HEK293 (cell line): Measurements from ENCODE around the gene TMEM72.

Experiments used
- CTCF ChIA-PET: fragments of 350-600 bp; formaldehyde crosslinking; extraction: SDS; loops from one replicate; lab custom pipeline; 2021; ENCODE audit warnings: antibody characterized with exemption; lab: Yijun Ruan, JAX
- POLR2A ChIA-PET: fragments of 300-600 bp; formaldehyde crosslinking; extraction: SDS; loops from one replicate; lab custom pipeline; 2020; ENCODE audit warnings: antibody characterized with exemption, inconsistent platforms; lab: Yijun Ruan, JAX
- H3K27ac ChIP-seq: fragments of 200-500 bp; sonication (Bioruptor generic); 2 replicates; pipeline ENCODE4 v1.5.1; 2014; ENCODE audit warnings: low read depth, low read length, control low read depth, inconsistent platforms; ENCODE audit errors: extremely low read depth
- H3K36me3 ChIP-seq, 2 experiments: fragments of 200-500 bp in 1 of 2; sonication (Bioruptor generic) in 1 of 2; 1 replicate in 1 of 2; 2 replicates in 1 of 2; pipeline ENCODE4 v1.5.1; 2014 to 2017; ENCODE audit warnings: inconsistent platforms in 2 of 2, low read length in 2 of 2; ENCODE audit not compliant: control insufficient read depth in 2 of 2, insufficient read depth in 1 of 2
- H3K4me1 ChIP-seq: fragments of 200-500 bp; sonication (Bioruptor generic); 2 replicates; pipeline ENCODE4 v1.5.1; 2014; ENCODE audit warnings: mild to moderate bottlenecking, low read length, inconsistent platforms; ENCODE audit not compliant: control insufficient read depth, insufficient read depth
- H3K4me3 ChIP-seq: 2 replicates; pipeline ENCODE4 v1.5.1; 2011; ENCODE audit warnings: low read depth, mild to moderate bottlenecking, control low read depth, low read length, moderate library complexity
- H3K9me3 ChIP-seq: fragments of 200-500 bp; sonication (Bioruptor generic); 2 replicates; pipeline ENCODE4 v1.5.1; 2014; ENCODE audit warnings: low read depth, low read length, inconsistent platforms; ENCODE audit not compliant: control insufficient read depth, insufficient read depth
- ELK4 ChIP-seq: IDR thresholded peaks from 2 replicates; pipeline ENCODE4 v1.6.1; 2011; ENCODE audit warnings: mild to moderate bottlenecking, low read depth, low read length, borderline replicate concordance
- OSR2 ChIP-seq: fragments of 450-650 bp; formaldehyde crosslinking; IDR thresholded peaks from 2 replicates; pipeline ENCODE4 v1.5.1; 2016; ENCODE audit warnings: missing biosample characterization, missing genetic modification characterization
- PRDM10 ChIP-seq: fragments of 450-650 bp; formaldehyde crosslinking; IDR thresholded peaks from 2 replicates; pipeline ENCODE4 v1.5.1; 2016; ENCODE audit warnings: missing biosample characterization, missing genetic modification characterization
- ZBTB6 ChIP-seq: fragments of 450-650 bp; formaldehyde crosslinking; IDR thresholded peaks from 2 replicates; pipeline ENCODE4 v1.5.1; 2017; ENCODE audit warnings: missing biosample characterization, missing genetic modification characterization
- ZNF23 ChIP-seq: fragments of 450-650 bp; formaldehyde crosslinking; IDR thresholded peaks from 2 replicates; pipeline ENCODE4 v1.5.1; 2016; ENCODE audit warnings: missing biosample characterization, missing genetic modification characterization, borderline replicate concordance
- ZNF24 ChIP-seq: fragments of 450-650 bp; formaldehyde crosslinking; IDR thresholded peaks from 2 replicates; pipeline ENCODE4 v1.5.1; 2016; ENCODE audit warnings: missing biosample characterization, missing genetic modification characterization
- ZNF292 ChIP-seq: fragments of 450-650 bp; formaldehyde crosslinking; IDR thresholded peaks from 2 replicates; pipeline ENCODE4 v1.5.1; 2016; ENCODE audit warnings: low read depth, missing biosample characterization, missing genetic modification characterization, borderline replicate concordance
- ZNF366 ChIP-seq: fragments of 450-650 bp; formaldehyde crosslinking; conservative IDR thresholded peaks from 2 replicates; pipeline ENCODE4 v1.5.1; 2016; ENCODE audit warnings: missing biosample characterization, missing genetic modification characterization
- ZNF549 ChIP-seq: fragments of 450-650 bp; IDR thresholded peaks from 2 replicates; pipeline ENCODE4 v1.5.1; 2018; ENCODE audit warnings: missing biosample characterization, missing genetic modification characterization, mild to moderate bottlenecking, inconsistent platforms, moderate library complexity
- ZNF623 ChIP-seq: fragments of 450-650 bp; formaldehyde crosslinking; IDR thresholded peaks from 2 replicates; pipeline ENCODE4 v1.5.1; 2016; ENCODE audit warnings: missing biosample characterization, missing genetic modification characterization
- ZNF76 ChIP-seq: fragments of 450-650 bp; formaldehyde crosslinking; IDR thresholded peaks from 2 replicates; pipeline ENCODE4; 2016; ENCODE audit warnings: low read depth, missing biosample characterization, missing genetic modification characterization, borderline replicate concordance

TMEM72 gene

GRCh38 chr10:44982496-44982895 lies 71.4 kb downstream of the TMEM72 start (continued):
- no peak for TF ChIP-seq ELK4
- TF ChIP-seq ZNF366 (tag by site-specific recombination), result no peak

GRCh38 chr10:44983066-44983894 lies 72.1 kb downstream of the TMEM72 start:
- CTCF ChIA-PET, result interaction anchor here (1.0 kb wide), 1 partner anchor 14 kb away, joined by 3 read pairs; no protein-coding TSS in a partner anchor
- H3K9me3 ChIP-seq, result no peaks in the 10 kb centered on the region
- no peaks in the 10 kb centered on the region for H3K36me3 ChIP-seq
- TF ChIP-seq ZNF76 (no peak), ZNF623 (no peak), ZNF24 (tag by site-specific recombination) (no peak)
- H3K27ac ChIP-seq, result no peak overlapping the region
- POLR2A ChIA-PET, result interaction anchor here (0.9 kb wide), 1 partner anchor 14 kb away, joined by 3 read pairs; no protein-coding TSS in a partner anchor
- no peak overlapping the region for H3K4me3 ChIP-seq
- peaks cover 28% of the 10 kb centered on the region for H3K4me1 ChIP-seq

GRCh38 chr10:44983895-44984278 lies 72.8 kb downstream of the TMEM72 start:
- ChIA-PET CTCF (interaction anchor here (1.0 kb wide), 1 partner anchor 15 kb away, joined by 3 read pairs; no protein-coding TSS in a partner anchor), POLR2A (interaction anchor here (0.9 kb wide), 1 partner anchor 14 kb away, joined by 3 read pairs; no protein-coding TSS in a partner anchor)
- H3K27ac ChIP-seq, result no peak overlapping the region
- TF ChIP-seq ZNF292 (tag by site-specific recombination) (no peak), ZBTB6 (tag by site-specific recombination) (no peak), ZNF23 (tag by site-specific recombination) (no peak)
- no peak overlapping the region for H3K4me3 ChIP-seq
- H3K9me3 ChIP-seq, result no peaks in the 10 kb centered on the region
- peaks cover 27% of the 10 kb centered on the region for H3K4me1 ChIP-seq
- H3K36me3 ChIP-seq, result no peaks in the 10 kb centered on the region

GRCh38 chr10:44984671-44985101 lies 73.5 kb downstream of the TMEM72 start:
- no peak overlapping the region for H3K27ac ChIP-seq
- no peak for TF ChIP-seq PRDM10
- no peak for TF ChIP-seq ZNF549
- no peak for TF ChIP-seq OSR2
- TF ChIP-seq, all 188 proteins: peak for 0
- CTCF ChIA-PET, result no interaction called here
- Histone ChIP-seq H3K36me3 (no peaks in the 10 kb centered on the region), H3K9me3 (no peaks in the 10 kb centered on the region), H3K4me3 (no peak overlapping the region), H3K4me1 (peaks cover 21% of the 10 kb centered on the region)
- POLR2A ChIA-PET, result no interaction called here
